Thoracic aorta (tissue), 2 donors: ENCODE results near the gene ITLN1. TPM values are rescaled to one million over a fixed set of nuclear protein-coding genes. Genes with fewer than 3 reads are reported as not detected.
A peak's percentile ranks its signal among the peaks of the same experiment; 100 is the strongest.

Experiments used
- ATAC-seq: fragments of 150-250 bp; one replicate; pipeline ENCODE4 v1.8.0; 2017; ENCODE audit warnings: low read depth; ENCODE audit not compliant: insufficient number of reproducible peaks, low FRiP score
- DNase-seq: peaks from one replicate; pipeline ENCODE4 v3.0.0-alpha.2; 2020; ENCODE audit warnings: low spot score
- H3K27ac ChIP-seq, 2 donors: fragments of 200-600 bp; sonication (generic); 1 replicate in 1 of 2; 2 replicates in 1 of 2; pipeline ENCODE4 v1.5.1; 2016; ENCODE audit warnings: mild to moderate bottlenecking in 2 of 2, moderate library complexity in 2 of 2
- H3K27me3 ChIP-seq: fragments of 200-600 bp; sonication (generic); replicated peaks from 2 replicates; pipeline ENCODE4 v1.6.0; 2016; ENCODE audit warnings: mild to moderate bottlenecking; ENCODE audit not compliant: insufficient read depth
- H3K36me3 ChIP-seq: fragments of 200-600 bp; sonication (generic); one replicate; pipeline ENCODE4 v1.5.1; 2016
- H3K4me1 ChIP-seq, 2 donors: fragments of 200-600 bp; sonication (generic); 1 replicate in 1 of 2; 2 replicates in 1 of 2; pipeline versions ENCODE4 v1.5.1 to v1.6.0; 2016; ENCODE audit warnings: low read depth in 2 of 2, mild to moderate bottlenecking in 1 of 2; ENCODE audit not compliant: control insufficient read depth in 1 of 2
- H3K4me3 ChIP-seq: fragments of 200-600 bp; sonication (generic); 2 replicates; pipeline ENCODE4 v1.5.1; 2016; ENCODE audit warnings: mild to moderate bottlenecking
- H3K9me3 ChIP-seq: fragments of 200-600 bp; sonication (generic); 2 replicates; pipeline ENCODE4 v1.5.1; 2016
- total RNA-seq, 2 donors: library from RNA; depleted of rRNA; stranded (reverse); fragments of >200 nt; gene quantifications; one replicate each; pipeline versions ENCODE4 v1.1.0 to v1.2.3, GENCODE V29; 2016
- TF ChIP-seq, protein P1 (sequence below): fragments of 200-600 bp; sonication (generic); IDR thresholded peaks from one replicate; pipeline ENCODE4 v1.5.1; 2019; ENCODE audit warnings: antibody characterized with exemption

ITLN1 gene
- total RNA-seq, 2 donors from 2014 or later = 0.56 to 51.7 TPM

DNA sequence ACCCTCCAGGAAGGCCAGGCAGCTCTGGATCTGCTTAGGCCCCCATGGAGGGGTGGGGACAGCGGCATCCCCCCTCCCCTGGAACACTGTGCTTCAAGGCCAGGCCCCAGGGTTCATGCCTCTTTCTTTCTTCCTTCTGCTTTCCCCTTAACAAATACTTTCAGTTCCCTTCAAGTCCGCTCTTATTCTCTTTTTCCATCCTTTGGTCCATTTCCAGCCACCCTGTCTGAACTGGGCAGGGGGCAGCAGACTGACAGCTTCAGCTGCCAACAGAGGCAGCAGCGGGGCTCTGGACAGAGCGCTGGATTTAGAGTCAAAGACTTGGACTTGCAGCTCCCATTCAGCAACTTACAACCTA lies 21.2 kb downstream of the ITLN1 start:
- Histone ChIP-seq H3K27ac (no peak overlapping the region), H3K9me3 (no peaks in the 10 kb centered on the region), H3K4me1 (no peaks in the 10 kb centered on the region), H3K4me3 (no peak overlapping the region), H3K27me3 (no peaks in the 10 kb centered on the region), H3K36me3 (no peaks in the 10 kb centered on the region)
- ATAC-seq (no peak), DNase-seq (no peak)
- TF ChIP-seq, protein P1, sequence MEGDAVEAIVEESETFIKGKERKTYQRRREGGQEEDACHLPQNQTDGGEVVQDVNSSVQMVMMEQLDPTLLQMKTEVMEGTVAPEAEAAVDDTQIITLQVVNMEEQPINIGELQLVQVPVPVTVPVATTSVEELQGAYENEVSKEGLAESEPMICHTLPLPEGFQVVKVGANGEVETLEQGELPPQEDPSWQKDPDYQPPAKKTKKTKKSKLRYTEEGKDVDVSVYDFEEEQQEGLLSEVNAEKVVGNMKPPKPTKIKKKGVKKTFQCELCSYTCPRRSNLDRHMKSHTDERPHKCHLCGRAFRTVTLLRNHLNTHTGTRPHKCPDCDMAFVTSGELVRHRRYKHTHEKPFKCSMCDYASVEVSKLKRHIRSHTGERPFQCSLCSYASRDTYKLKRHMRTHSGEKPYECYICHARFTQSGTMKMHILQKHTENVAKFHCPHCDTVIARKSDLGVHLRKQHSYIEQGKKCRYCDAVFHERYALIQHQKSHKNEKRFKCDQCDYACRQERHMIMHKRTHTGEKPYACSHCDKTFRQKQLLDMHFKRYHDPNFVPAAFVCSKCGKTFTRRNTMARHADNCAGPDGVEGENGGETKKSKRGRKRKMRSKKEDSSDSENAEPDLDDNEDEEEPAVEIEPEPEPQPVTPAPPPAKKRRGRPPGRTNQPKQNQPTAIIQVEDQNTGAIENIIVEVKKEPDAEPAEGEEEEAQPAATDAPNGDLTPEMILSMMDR = no peak

DNA sequence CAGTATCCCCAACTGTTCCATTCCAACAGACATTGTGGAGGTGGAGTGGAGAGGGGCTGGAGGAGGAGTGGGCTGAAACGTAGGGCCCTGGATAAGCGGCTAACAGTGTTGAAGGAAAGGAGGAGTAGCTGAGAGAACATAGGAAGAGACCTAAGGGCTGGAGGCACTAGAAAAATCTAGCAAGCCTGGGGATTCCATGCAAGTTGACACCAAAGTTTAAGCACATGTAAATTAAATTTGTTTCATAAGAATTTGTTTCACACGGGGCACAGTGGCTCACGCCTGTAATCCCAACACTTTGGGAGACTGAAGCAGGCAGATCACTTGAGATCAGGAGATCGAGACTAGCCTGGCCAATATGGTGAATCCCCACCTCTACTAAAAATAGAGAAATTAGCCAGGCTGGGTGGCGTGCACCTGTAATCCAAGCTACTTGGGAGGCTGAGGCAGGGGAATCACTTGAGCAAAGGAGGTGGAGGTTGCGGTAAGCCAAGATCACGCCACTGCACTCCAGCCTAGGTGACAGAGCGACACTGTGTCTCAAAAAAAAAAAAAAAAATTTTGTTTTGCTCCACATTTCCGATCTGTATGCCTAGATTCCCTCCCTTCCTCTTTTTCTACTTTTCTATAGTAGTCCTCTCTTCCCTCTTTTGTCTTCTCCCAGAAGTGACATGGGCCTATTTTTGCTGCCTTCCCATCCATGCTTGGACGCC lies 21.8 kb downstream of the ITLN1 start:
- no peak for ATAC-seq
- H3K4me1 ChIP-seq = no peaks in the 10 kb centered on the region

DNA sequence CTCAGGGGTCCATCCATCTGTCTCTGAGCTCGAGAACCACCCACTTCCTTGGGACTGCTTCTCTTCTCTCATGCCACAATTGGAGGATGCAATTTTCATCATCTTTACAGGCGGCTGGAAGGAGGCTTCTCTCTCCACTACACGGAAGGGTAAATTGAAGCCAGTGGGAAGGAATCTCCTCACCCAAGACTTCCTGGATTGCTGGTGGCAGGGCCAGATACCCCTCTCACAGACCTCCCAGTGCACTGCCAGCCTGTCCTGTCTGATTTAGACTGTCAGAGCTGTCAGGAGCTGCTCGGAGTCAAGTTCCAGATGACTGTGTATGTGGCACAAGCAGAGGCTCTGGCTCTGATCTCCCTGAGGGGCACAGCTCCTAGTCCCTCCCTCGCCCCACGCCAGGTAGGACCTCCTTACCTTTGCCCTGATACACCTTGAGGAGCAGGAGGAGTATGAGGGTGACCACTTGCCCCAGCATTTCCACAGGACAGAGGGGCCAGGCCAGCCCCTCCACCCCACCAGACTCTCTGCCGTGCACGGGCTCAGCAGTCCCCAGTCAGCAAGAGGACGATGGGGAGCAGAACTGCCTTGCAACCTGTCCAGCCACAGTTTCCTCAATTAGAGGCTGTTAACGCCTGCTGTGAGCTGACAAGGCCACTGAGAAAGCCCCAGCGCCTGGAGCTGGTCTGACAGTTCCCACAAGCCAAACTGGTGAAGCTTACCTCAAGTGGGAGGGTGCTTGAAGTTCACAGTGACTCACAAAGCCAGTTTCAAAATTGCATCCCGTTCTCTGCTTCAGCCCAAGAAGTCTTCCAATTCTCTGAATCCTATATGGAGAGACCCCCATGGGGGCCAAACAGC lies 22.5 kb downstream of the ITLN1 start, which contains the start of gene CD244:
CD244 (minus strand) TSS at position 685 of the 858 bp plus-strand sequence; CDS start at position 475, 210 bp downstream.
- peak within 1 kb of the TSS in 1 of 2 donors; percentile 7 for H3K27ac ChIP-seq
- no peaks in the 10 kb centered on the region for H3K27me3 ChIP-seq
- DNase-seq (no peak), ATAC-seq (no peak)
- no peaks in the 10 kb centered on the region for H3K9me3 ChIP-seq
- no peak within 1 kb of the TSS for H3K4me3 ChIP-seq
- TF ChIP-seq, protein P1 = no peak
- H3K4me1 ChIP-seq = no peaks in the 10 kb centered on the region
- no peaks in the 10 kb centered on the region for H3K36me3 ChIP-seq

More for the DNA sequence above, 21.8 kb downstream of the ITLN1 start:
- TF ChIP-seq, protein P1 = no peak
- no peak for DNase-seq
- Histone ChIP-seq H3K27ac (peak overlapping the region in 1 of 2 donors; percentile 7), H3K9me3 (no peaks in the 10 kb centered on the region), H3K27me3 (no peaks in the 10 kb centered on the region), H3K36me3 (no peaks in the 10 kb centered on the region), H3K4me3 (no peak overlapping the region)

DNA sequence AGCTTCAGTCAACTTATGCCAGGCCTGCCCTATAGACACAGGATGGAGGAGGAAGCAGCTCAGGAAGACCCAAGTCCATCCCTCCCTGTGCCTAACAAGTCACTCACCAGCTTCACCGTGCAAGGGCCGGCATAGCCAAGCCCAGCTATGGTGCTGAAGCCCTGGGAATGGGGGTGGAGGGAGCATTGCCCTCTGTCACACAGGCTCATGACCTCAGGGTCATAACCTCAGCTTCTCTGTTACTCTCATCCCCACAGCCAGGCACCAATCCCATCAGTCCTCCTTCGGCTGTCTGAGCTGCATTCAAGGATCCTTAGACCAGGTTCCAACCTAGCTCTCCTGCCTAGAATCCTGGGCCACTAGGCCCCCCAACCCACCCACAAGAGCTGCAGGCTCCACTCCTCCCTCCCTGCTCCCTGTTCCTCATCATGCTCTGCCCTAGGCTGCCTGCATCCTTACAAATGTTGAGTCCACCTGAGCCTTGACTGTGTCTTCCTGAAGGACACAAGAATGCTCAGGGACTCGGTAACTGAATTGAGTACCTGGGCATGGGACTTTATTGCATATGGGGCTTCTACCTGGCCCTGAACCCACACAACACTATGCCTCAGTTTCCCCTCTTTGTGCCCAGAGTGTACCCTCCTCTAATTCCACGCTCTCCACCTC lies 24.0 kb downstream of the ITLN1 start:
- Histone ChIP-seq H3K4me3 (no peak overlapping the region), H3K9me3 (no peaks in the 10 kb centered on the region), H3K36me3 (no peaks in the 10 kb centered on the region), H3K4me1 (no peaks in the 10 kb centered on the region), H3K27me3 (no peaks in the 10 kb centered on the region), H3K27ac (no peak overlapping the region)
- no peak for ATAC-seq
- TF ChIP-seq, protein P1 = no peak
- no peak for DNase-seq

DNA sequence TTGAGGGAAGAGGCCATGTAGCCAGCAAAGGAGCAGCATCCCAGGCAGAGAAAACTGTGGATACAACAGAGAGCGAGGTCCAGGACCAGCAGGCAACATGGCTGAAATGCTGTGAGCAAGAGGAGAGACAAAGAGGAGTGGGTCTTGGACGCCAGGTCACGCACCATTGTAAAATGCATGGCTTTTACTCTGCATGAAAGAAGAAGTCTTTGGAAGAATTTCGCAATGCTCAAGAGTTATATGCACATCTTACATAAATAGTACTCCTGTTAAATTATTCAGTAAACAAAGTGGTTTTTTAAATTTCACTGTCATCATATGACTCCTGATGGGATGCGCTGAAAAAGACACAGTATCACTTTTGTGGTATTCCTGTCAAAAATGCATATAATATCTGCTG lies 25.8 kb downstream of the ITLN1 start:
- no peaks in the 10 kb centered on the region for H3K36me3 ChIP-seq
- DNase-seq (no peak), ATAC-seq (no peak)
- H3K4me3 ChIP-seq = no peak overlapping the region
- H3K27ac ChIP-seq = no peak overlapping the region
- no peaks in the 10 kb centered on the region for H3K4me1 ChIP-seq
- TF ChIP-seq, protein P1 = no peak
- no peaks in the 10 kb centered on the region for H3K9me3 ChIP-seq
- H3K27me3 ChIP-seq = no peaks in the 10 kb centered on the region
